Right kidney (tissue), 1 donor: ENCODE results near the gene MTG1.
"Not testable (repeated sequence)": the region's sequence is repeated elsewhere in the genome, so short reads cannot be mapped to it uniquely, and the experiment has no call there.

Experiments
- DNase-seq: peaks from one replicate; pipeline ENCODE4 v3.0.0-alpha.2; 2016

The MTG1 gene

GRCh38 chr10:133466683-133467275, 72.8 kb downstream of the MTG1 start:
- no peak for DNase-seq

- no peak for DNase-seq
These were observed 73.4 kb downstream of the MTG1 start for GRCh38 chr10:133467286-133467911.

- not testable (repeated sequence) for DNase-seq
These were observed 75.2 kb downstream of the MTG1 start for GRCh38 chr10:133469205-133469604.

DNA sequence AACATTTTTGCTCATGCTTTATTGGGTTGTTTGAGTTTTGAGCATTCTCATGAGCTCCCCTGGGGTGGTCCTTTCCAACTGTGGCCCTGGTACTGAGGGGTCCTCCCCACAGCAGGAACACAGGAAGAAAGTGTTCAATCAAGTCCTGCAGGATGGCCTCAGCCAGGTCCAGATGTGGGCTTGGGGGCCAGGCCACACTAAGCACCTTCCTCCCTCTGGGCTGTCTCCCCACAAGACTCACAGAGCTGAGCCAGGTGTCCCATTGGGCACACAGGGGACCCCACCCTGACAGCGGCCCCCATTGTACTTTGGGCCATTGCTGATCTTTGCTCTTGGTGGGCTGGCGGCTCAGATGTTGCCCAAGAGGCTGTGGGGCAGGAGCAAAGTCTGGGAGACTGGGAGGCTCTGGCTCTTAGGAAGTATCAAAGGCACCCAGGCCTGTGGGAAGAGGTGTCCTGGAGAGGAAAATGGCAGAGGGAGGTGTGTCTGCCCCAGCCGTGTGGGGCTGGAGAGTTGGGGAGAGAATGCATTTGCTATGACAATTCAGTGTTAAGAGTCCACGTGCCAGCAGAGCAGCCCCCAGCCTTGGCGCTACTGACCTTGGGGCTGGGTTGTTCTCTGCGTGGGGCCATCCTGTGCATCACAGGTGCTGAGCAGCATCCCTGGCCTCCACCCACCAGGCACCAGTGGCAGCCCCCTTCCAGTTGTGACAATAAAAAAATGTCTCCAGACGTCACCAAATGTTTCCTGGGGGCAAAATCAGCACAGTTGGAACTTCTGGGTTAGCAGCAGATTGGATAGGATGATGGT, 77.5 kb downstream of the MTG1 start:
- DNase-seq = no peak
